Measurements from ENCODE around the gene PLCL1.
A peak's percentile ranks its signal among the peaks of the same experiment; 100 is the strongest.

PLCL1 gene

GRCh38 chr2:197795277-197795676 is 9.1 kb upstream of the PLCL1 start:
- Histone ChIP-seq H3K27me3 (ENCODE audit: control insufficient read depth, insufficient read depth, low read length) (peaks cover 5% of the 10 kb centered on the region), H3K27ac (ENCODE audit: low read depth, low read length) (no peak overlapping the region), H3K9ac (ENCODE audit: low read length) (no peak overlapping the region), H3K4me1 (ENCODE audit: control insufficient read depth, insufficient read depth, low read length) (no peaks in the 10 kb centered on the region), H3K36me3 (ENCODE audit: control insufficient read depth, insufficient read depth, low read length) (no peaks in the 10 kb centered on the region), H3K4me3 (ENCODE audit: low read depth, low read length) (no peak overlapping the region), H3K9me3 (ENCODE audit: control insufficient read depth, insufficient read depth, low read depth, low read length) (peaks cover 11% of the 10 kb centered on the region; the same call in 1 of the 2 replicates)

GRCh38 chr2:197798187-197798586 is 6.2 kb upstream of the PLCL1 start:
- Histone ChIP-seq H3K4me1 (ENCODE audit: control insufficient read depth, insufficient read depth, low read length) (no peaks in the 10 kb centered on the region), H3K27ac (ENCODE audit: low read depth, low read length) (no peak overlapping the region)

DNA sequence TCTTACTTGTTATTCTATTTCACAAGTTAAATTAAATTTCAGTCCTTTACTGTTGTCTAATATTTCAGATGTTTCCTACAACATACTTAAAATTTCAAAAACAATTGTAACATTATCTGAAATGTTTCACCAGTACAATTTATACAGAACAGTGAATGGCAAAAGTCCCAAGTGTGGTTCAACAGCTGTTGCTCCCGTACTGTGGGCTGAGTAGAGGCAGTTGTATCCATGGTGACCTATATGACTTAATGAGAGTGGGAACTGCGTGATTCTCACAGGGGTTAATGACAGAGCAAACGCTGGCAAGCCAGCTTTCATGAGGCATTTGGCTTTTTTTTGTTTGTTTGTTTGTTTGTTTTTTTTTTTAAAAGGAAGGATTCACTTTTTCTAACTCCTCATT is 5.3 kb upstream of the PLCL1 start:
- Histone ChIP-seq H3K27ac (ENCODE audit: low read depth, low read length) (no peak overlapping the region), H3K9me3 (ENCODE audit: control insufficient read depth, insufficient read depth, low read depth, low read length) (peaks cover 11% of the 10 kb centered on the region; the same call in 1 of the 2 replicates), H3K4me3 (ENCODE audit: low read depth, low read length) (no peak overlapping the region), H3K4me1 (ENCODE audit: control insufficient read depth, insufficient read depth, low read length) (no peaks in the 10 kb centered on the region), H3K9ac (ENCODE audit: low read length) (no peak overlapping the region), H3K36me3 (ENCODE audit: control insufficient read depth, insufficient read depth, low read length) (no peaks in the 10 kb centered on the region), H3K27me3 (ENCODE audit: control insufficient read depth, insufficient read depth, low read length) (peaks cover 10% of the 10 kb centered on the region)

More at GRCh38 chr2:197798187-197798586, 6.2 kb upstream of the PLCL1 start:
- Histone ChIP-seq H3K27me3 (ENCODE audit: control insufficient read depth, insufficient read depth, low read length) (peaks cover 1% of the 10 kb centered on the region; the same call in 1 of the 2 replicates), H3K9me3 (ENCODE audit: control insufficient read depth, insufficient read depth, low read depth, low read length) (peaks cover 11% of the 10 kb centered on the region; the same call in 1 of the 2 replicates), H3K9ac (ENCODE audit: low read length) (no peak overlapping the region), H3K4me3 (ENCODE audit: low read depth, low read length) (no peak overlapping the region), H3K36me3 (ENCODE audit: control insufficient read depth, insufficient read depth, low read length) (no peaks in the 10 kb centered on the region)

DNA sequence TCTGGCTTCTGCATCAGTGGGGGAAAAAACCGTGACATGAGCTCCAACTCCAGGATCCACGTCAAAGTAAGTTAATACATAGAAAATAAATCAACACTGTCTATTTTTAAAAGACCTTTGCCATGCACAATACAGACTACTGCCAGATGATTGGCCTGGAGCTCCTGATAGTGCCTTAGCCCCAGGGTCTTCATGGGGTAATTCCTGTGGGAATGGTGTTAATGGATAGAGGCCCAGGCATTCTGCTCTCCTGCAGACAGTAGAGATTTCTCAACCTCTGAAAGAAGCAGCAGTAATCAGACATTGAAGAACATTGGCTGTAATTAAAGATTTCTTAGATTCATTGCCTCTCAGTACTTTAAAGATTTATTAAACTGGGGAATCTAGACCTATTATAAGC is 4.3 kb upstream of the PLCL1 start:
- H3K4me1 ChIP-seq (ENCODE audit: control insufficient read depth, insufficient read depth, low read length), result no peaks in the 10 kb centered on the region
- H3K9me3 ChIP-seq (ENCODE audit: control insufficient read depth, insufficient read depth, low read depth, low read length), result peaks cover 11% of the 10 kb centered on the region; the same call in 1 of the 2 replicates
- H3K9ac ChIP-seq (ENCODE audit: low read length), result no peak overlapping the region
- peaks cover 18% of the 10 kb centered on the region for H3K27me3 ChIP-seq (ENCODE audit: control insufficient read depth, insufficient read depth, low read length)
- no peaks in the 10 kb centered on the region for H3K36me3 ChIP-seq (ENCODE audit: control insufficient read depth, insufficient read depth, low read length)
- no peak overlapping the region for H3K4me3 ChIP-seq (ENCODE audit: low read depth, low read length)
- H3K27ac ChIP-seq (ENCODE audit: low read depth, low read length), result no peak overlapping the region

DNA sequence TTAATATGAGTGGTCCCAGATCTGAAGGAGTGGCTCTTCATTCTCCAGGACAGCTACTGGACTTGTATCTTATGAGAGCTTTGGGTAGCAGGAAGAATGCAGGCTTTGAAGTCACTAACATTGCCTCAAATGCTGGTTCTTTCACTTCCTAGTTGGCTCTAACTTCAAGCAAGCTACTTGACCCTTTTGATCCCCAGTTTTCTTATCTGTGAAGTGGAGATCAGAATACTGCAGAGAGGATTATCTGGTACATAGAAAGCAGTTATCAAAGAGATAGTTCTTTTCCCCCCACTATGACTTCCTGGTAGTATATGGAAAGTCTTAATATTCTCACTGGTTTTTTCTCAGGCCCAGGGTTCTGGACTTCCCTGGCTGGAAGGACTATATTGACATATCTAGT is 3.4 kb upstream of the PLCL1 start:
- Histone ChIP-seq H3K9me3 (ENCODE audit: control insufficient read depth, insufficient read depth, low read depth, low read length) (peaks cover 5% of the 10 kb centered on the region; the same call in 1 of the 2 replicates), H3K9ac (ENCODE audit: low read length) (no peak overlapping the region), H3K27me3 (ENCODE audit: control insufficient read depth, insufficient read depth, low read length) (peaks cover 27% of the 10 kb centered on the region), H3K4me3 (ENCODE audit: low read depth, low read length) (no peak overlapping the region), H3K36me3 (ENCODE audit: control insufficient read depth, insufficient read depth, low read length) (no peaks in the 10 kb centered on the region), H3K4me1 (ENCODE audit: control insufficient read depth, insufficient read depth, low read length) (peaks cover 3% of the 10 kb centered on the region; the same call in 1 of the 2 replicates), H3K27ac (ENCODE audit: low read depth, low read length) (no peak overlapping the region)

DNA sequence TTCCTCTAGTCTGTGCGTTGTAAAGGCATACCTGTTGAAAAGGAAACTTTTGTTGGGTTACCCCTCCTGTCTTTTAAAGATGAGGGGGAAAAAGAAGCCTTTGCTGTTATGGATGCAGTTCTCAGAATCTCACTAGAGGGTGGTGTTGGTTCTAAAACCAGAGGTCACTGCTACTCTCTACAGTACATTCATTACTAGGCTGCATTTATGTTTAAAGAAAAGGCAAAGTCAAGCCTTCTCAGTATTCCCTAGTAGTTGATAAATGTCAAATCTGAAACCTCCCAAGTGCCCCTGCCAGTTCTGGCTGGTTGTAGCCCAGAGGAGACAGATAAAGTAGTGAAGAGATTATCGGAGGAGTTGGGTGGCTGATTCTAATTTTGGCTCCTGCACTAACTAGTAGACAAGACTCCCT is 1.4 kb upstream of the PLCL1 start:
- no peak overlapping the region for H3K4me3 ChIP-seq (ENCODE audit: low read depth, low read length)
- peaks cover 45% of the 10 kb centered on the region for H3K27me3 ChIP-seq (ENCODE audit: control insufficient read depth, insufficient read depth, low read length)
- peaks cover 3% of the 10 kb centered on the region; the same call in 1 of the 2 replicates for H3K4me1 ChIP-seq (ENCODE audit: control insufficient read depth, insufficient read depth, low read length)
- H3K9me3 ChIP-seq (ENCODE audit: control insufficient read depth, insufficient read depth, low read depth, low read length), result no peaks in the 10 kb centered on the region
- H3K36me3 ChIP-seq (ENCODE audit: control insufficient read depth, insufficient read depth, low read length), result no peaks in the 10 kb centered on the region
- no peak overlapping the region for H3K9ac ChIP-seq (ENCODE audit: low read length)
- no peak overlapping the region for H3K27ac ChIP-seq (ENCODE audit: low read depth, low read length)

GRCh38 chr2:197804758-197805714 is 643 bp downstream of the PLCL1 start:
- Histone ChIP-seq H3K4me3 (ENCODE audit: low read depth, low read length) (peak overlapping the region; percentile 59), H3K9me3 (ENCODE audit: control insufficient read depth, insufficient read depth, low read depth, low read length) (no peaks in the 10 kb centered on the region), H3K9ac (ENCODE audit: low read length) (no peak overlapping the region), H3K27me3 (ENCODE audit: control insufficient read depth, insufficient read depth, low read length) (peaks cover 48% of the 10 kb centered on the region), H3K4me1 (ENCODE audit: control insufficient read depth, insufficient read depth, low read length) (peaks cover 3% of the 10 kb centered on the region; the same call in 1 of the 2 replicates), H3K27ac (ENCODE audit: low read depth, low read length) (no peak overlapping the region), H3K36me3 (ENCODE audit: control insufficient read depth, insufficient read depth, low read length) (no peaks in the 10 kb centered on the region)

GRCh38 chr2:197805715-197806633 is 1.6 kb downstream of the PLCL1 start:
- peak overlapping the region; percentile 59 for H3K4me3 ChIP-seq (ENCODE audit: low read depth, low read length)
- H3K36me3 ChIP-seq (ENCODE audit: control insufficient read depth, insufficient read depth, low read length), result no peaks in the 10 kb centered on the region
- H3K9ac ChIP-seq (ENCODE audit: low read length), result no peak overlapping the region
- H3K27me3 ChIP-seq (ENCODE audit: control insufficient read depth, insufficient read depth, low read length), result peaks cover 48% of the 10 kb centered on the region
- peaks cover 3% of the 10 kb centered on the region; the same call in 1 of the 2 replicates for H3K4me1 ChIP-seq (ENCODE audit: control insufficient read depth, insufficient read depth, low read length)
- H3K27ac ChIP-seq (ENCODE audit: low read depth, low read length), result no peak overlapping the region
- H3K9me3 ChIP-seq (ENCODE audit: control insufficient read depth, insufficient read depth, low read depth, low read length), result no peaks in the 10 kb centered on the region

GRCh38 chr2:197809064-197809463 is 4.7 kb downstream of the PLCL1 start:
- H3K9me3 ChIP-seq (ENCODE audit: control insufficient read depth, insufficient read depth, low read depth, low read length), result no peaks in the 10 kb centered on the region
- H3K27ac ChIP-seq (ENCODE audit: low read depth, low read length), result no peak overlapping the region
- H3K36me3 ChIP-seq (ENCODE audit: control insufficient read depth, insufficient read depth, low read length), result no peaks in the 10 kb centered on the region
- H3K4me1 ChIP-seq (ENCODE audit: control insufficient read depth, insufficient read depth, low read length), result peaks cover 3% of the 10 kb centered on the region; the same call in 1 of the 2 replicates
- H3K4me3 ChIP-seq (ENCODE audit: low read depth, low read length), result no peak overlapping the region
- H3K9ac ChIP-seq (ENCODE audit: low read length), result no peak overlapping the region
- H3K27me3 ChIP-seq (ENCODE audit: control insufficient read depth, insufficient read depth, low read length), result peaks cover 39% of the 10 kb centered on the region

DNA sequence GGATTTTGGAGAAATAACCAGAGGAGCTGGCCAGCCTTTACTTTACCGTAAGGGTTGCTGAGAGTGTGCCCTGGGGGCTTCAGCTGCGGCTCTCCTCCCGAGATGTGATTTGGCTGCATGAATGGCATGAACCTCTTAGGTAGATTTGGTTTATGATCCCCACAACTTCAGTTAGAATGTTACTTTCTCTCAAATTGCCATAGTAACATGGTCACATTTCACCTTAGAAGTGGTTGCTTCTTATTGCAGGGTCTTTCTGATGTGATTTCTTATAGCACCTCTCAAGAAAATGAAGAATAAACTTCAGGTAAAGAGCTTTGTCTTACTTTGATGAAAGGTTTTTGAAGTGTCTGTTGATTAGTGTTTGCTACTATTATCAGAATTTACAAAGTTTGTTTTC is 5.6 kb downstream of the PLCL1 start:
- peaks cover 3% of the 10 kb centered on the region; the same call in 1 of the 2 replicates for H3K4me1 ChIP-seq (ENCODE audit: control insufficient read depth, insufficient read depth, low read length)
- H3K9me3 ChIP-seq (ENCODE audit: control insufficient read depth, insufficient read depth, low read depth, low read length), result no peaks in the 10 kb centered on the region
- no peaks in the 10 kb centered on the region for H3K36me3 ChIP-seq (ENCODE audit: control insufficient read depth, insufficient read depth, low read length)
- no peak overlapping the region for H3K4me3 ChIP-seq (ENCODE audit: low read depth, low read length)
- H3K27me3 ChIP-seq (ENCODE audit: control insufficient read depth, insufficient read depth, low read length), result peaks cover 31% of the 10 kb centered on the region
- no peak overlapping the region for H3K27ac ChIP-seq (ENCODE audit: low read depth, low read length)
- H3K9ac ChIP-seq (ENCODE audit: low read length), result no peak overlapping the region
